Right lobe of liver (tissue), 4 donors: ENCODE results near the gene CEP126.

Experiments
- POLR2A ChIP-seq: fragments of 450-650 bp; IDR thresholded peaks from one replicate; pipeline ENCODE4 v1.6.1; 2017; ENCODE audit warnings: antibody characterized with exemption, mild to moderate bottlenecking
- TF ChIP-seq, protein P1 (sequence below), 4 donors: fragments of 200-600 bp in 3 of 4; fragments of 450-650 bp in 1 of 4; IDR thresholded peaks; one replicate each; pipeline versions ENCODE4 v1.5.1 to v1.8.0; 2016 to 2022; ENCODE audit warnings: antibody characterized with exemption in 4 of 4, mild to moderate bottlenecking in 2 of 4
- donor health status: DM: no; HTN: no; CAD: no.
- donor health status: DM: no; HTN: no; CAD: no.
- donor health status: DM: no; HTN: yes; CAD: no.

GRCh38 chr11:101881586-101881985 lies 33.2 kb upstream of the CEP126 start:
- TF ChIP-seq, protein P1, sequence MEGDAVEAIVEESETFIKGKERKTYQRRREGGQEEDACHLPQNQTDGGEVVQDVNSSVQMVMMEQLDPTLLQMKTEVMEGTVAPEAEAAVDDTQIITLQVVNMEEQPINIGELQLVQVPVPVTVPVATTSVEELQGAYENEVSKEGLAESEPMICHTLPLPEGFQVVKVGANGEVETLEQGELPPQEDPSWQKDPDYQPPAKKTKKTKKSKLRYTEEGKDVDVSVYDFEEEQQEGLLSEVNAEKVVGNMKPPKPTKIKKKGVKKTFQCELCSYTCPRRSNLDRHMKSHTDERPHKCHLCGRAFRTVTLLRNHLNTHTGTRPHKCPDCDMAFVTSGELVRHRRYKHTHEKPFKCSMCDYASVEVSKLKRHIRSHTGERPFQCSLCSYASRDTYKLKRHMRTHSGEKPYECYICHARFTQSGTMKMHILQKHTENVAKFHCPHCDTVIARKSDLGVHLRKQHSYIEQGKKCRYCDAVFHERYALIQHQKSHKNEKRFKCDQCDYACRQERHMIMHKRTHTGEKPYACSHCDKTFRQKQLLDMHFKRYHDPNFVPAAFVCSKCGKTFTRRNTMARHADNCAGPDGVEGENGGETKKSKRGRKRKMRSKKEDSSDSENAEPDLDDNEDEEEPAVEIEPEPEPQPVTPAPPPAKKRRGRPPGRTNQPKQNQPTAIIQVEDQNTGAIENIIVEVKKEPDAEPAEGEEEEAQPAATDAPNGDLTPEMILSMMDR (IDR thresholded peaks at IDR 0.05): no peak
- no peak for TF ChIP-seq POLR2A
